A549 (cell line): ENCODE data around the gene RALGPS2.

Source experiments
- CTCF ChIP-seq: fragments of >200 bp; sonication (Bioruptor Twin); formaldehyde crosslinking; IDR thresholded peaks from 3 replicates; pipeline ENCODE4 v1.5.1; 2016
- GATA3 ChIP-seq: IDR thresholded peaks from 2 replicates; pipeline ENCODE4 v1.6.1; 2012; ENCODE audit warnings: borderline replicate concordance
- MYC ChIP-seq: IDR thresholded peaks from 2 replicates; pipeline ENCODE4 v1.6.1; 2012; ENCODE audit warnings: mild to moderate bottlenecking, inconsistent platforms, low read length, improper control_type of control experiment, borderline replicate concordance
- POLR2A ChIP-seq: IDR thresholded peaks from 2 replicates; pipeline ENCODE4 v1.6.1; 2012; ENCODE audit warnings: mild to moderate bottlenecking, low read length
- RCOR1 ChIP-seq: fragments of 150-350 bp; IDR thresholded peaks from 2 replicates; pipeline ENCODE4 v1.6.1; 2014; ENCODE audit warnings: antibody characterized with exemption, low read length, low read depth
- RNF2 ChIP-seq: fragments of 200-600 bp; sonication (generic); IDR thresholded peaks from 2 replicates; pipeline ENCODE4 v1.6.1; 2016; ENCODE audit warnings: low read depth, mild to moderate bottlenecking, antibody characterized with exemption, moderate library complexity, borderline replicate concordance
- TP53 ChIP-seq: fragments of 250-450 bp; sonication (Bioruptor Pico); IDR thresholded peaks from 2 replicates; pipeline ENCODE4 v1.5.0; 2021; ENCODE audit warnings: mild to moderate bottlenecking, moderate library complexity
- TF ChIP-seq, protein P1 (sequence below): IDR thresholded peaks from 2 replicates; pipeline ENCODE4 v1.6.1; 2012

DNA sequence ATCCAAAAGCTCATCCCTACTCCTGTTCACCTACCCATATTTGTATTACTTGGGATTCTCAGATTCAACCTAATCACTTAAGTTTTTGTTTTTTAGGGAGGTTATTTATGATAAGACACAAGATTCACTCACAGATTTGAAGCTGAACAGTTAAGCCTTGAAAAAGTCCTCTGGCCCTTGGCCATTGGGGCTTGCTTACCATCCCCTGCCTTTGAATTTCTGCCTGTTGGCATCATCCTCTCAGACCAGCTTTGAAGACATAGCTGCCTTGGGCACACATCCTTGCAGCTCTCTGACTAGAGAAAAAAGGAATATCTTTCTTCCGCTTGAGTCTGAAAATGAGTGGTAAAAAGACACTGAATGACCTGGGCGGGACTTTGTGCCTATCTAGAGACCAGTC is 41.8 kb upstream of the RALGPS2 start:
- no peak for TF ChIP-seq RCOR1
- no peak for TF ChIP-seq TP53 (CRISPR knock-in tag)
- TF ChIP-seq POLR2A, result no peak
- TF ChIP-seq CTCF, result no peak
- no peak for TF ChIP-seq GATA3
- TF ChIP-seq RNF2, result no peak
- TF ChIP-seq, protein P1, sequence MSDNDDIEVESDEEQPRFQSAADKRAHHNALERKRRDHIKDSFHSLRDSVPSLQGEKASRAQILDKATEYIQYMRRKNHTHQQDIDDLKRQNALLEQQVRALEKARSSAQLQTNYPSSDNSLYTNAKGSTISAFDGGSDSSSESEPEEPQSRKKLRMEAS, result no peak
- no peak for TF ChIP-seq MYC
